CD4-positive, alpha-beta T cell treated with Interleukin-6 at 100 ng/mL for 8 hours (primary cell): Measurements from ENCODE around the gene RCCD1.
"Not testable (repeated sequence)": the region's sequence is repeated elsewhere in the genome, so short reads cannot be mapped to it uniquely, and the experiment has no call there.

Source experiments
- DNase-seq: peaks from one replicate; pipeline ENCODE4 v3.0.0-alpha.2; 2020; ENCODE audit warnings: mixed read lengths, low spot score

RCCD1 gene

GRCh38 chr15:90954712-90955623 lies at the start of gene RCCD1:
RCCD1 (plus strand) TSS chr15:90954884; CDS start chr15:90956735, 1,851 bp downstream.
- peak; percentile 88 for DNase-seq

GRCh38 chr15:90905306-90906180 lies 49.1 kb upstream of the RCCD1 start:
- no peak for DNase-seq

- no peak for DNase-seq
These were observed 48.4 kb upstream of the RCCD1 start for GRCh38 chr15:90906181-90906849.

- DNase-seq: no peak
These were observed 47.5 kb upstream of the RCCD1 start for GRCh38 chr15:90907051-90907660.

GRCh38 chr15:90907838-90908507 lies 46.7 kb upstream of the RCCD1 start:
- DNase-seq: no peak

GRCh38 chr15:90909449-90909848 lies 45.2 kb upstream of the RCCD1 start:
- DNase-seq: not testable (repeated sequence)

GRCh38 chr15:90909976-90910375 lies 44.7 kb upstream of the RCCD1 start:
- DNase-seq: no peak

- DNase-seq: no peak
These were observed 44.0 kb upstream of the RCCD1 start for GRCh38 chr15:90910441-90911301.

- no peak for DNase-seq
These were observed 43.4 kb upstream of the RCCD1 start for GRCh38 chr15:90911302-90911623.

GRCh38 chr15:90911906-90912769 lies 42.5 kb upstream of the RCCD1 start:
- no peak for DNase-seq

GRCh38 chr15:90912770-90913075 lies 42.0 kb upstream of the RCCD1 start:
- no peak for DNase-seq

- DNase-seq: no peak
These were observed 41.2 kb upstream of the RCCD1 start for GRCh38 chr15:90913398-90913944.

- DNase-seq: no peak
These were observed 40.2 kb upstream of the RCCD1 start for GRCh38 chr15:90914305-90915080.

GRCh38 chr15:90915216-90915807 lies 39.4 kb upstream of the RCCD1 start:
- no peak for DNase-seq

- DNase-seq: no peak
These were observed 38.8 kb upstream of the RCCD1 start for GRCh38 chr15:90915808-90916440.

GRCh38 chr15:90916461-90916860 lies 38.2 kb upstream of the RCCD1 start:
- DNase-seq: no peak

GRCh38 chr15:90917569-90917968 lies 37.1 kb upstream of the RCCD1 start:
- no peak for DNase-seq
